HepG2 (cell line): ENCODE measurements around the gene PLAA. TPM values are rescaled to one million over a fixed set of nuclear protein-coding genes. Genes with fewer than 3 reads are reported as not detected.
A peak's percentile ranks its signal among the peaks of the same experiment; 100 is the strongest.

ENCODE experiments used
- BRCA1 ChIP-seq: sonication (generic); formaldehyde crosslinking; IDR thresholded peaks from 2 replicates; pipeline ENCODE4 v1.4.0; 2020; ENCODE audit warnings: missing genetic modification reagents
- CHD2 ChIP-seq: IDR thresholded peaks from 2 replicates; pipeline ENCODE4 v1.6.1; 2011; ENCODE audit warnings: low read depth, low read length, improper control_type of control experiment
- HNRNPLL ChIP-seq: fragments of 200-400 bp; formaldehyde crosslinking; IDR thresholded peaks from 2 replicates; pipeline ENCODE4 v1.6.1; 2017; ENCODE audit warnings: mild to moderate bottlenecking, low read depth, low read length; ENCODE audit not compliant: poor library complexity, severe bottlenecking
- KLF6 ChIP-seq: IDR thresholded peaks from 2 replicates; pipeline ENCODE4 v1.8.0; 2016; ENCODE audit warnings: missing biosample characterization, missing genetic modification reagents
- MAFG ChIP-seq: sonication (generic); formaldehyde crosslinking; IDR thresholded peaks from 2 replicates; pipeline ENCODE4 v1.5.1; 2020; ENCODE audit warnings: mild to moderate bottlenecking, missing genetic modification reagents
- ZNF569 ChIP-seq: sonication (generic); formaldehyde crosslinking; IDR thresholded peaks from 2 replicates; pipeline ENCODE4 v1.5.0; 2020; ENCODE audit warnings: mild to moderate bottlenecking, missing genetic modification reagents, moderate library complexity, borderline replicate concordance
- polyA plus RNA-seq, 8 experiments: library from polyadenylated mRNA; depleted of rRNA in 3 of 8; stranded (reverse) in 7 of 8; unstranded in 1 of 8; fragments of >200 nt; fragmentation: Illumina TruSeq in 4 of 8; extraction: Trizol in 4 of 8; gene quantifications; 2 replicates each; pipeline versions ENCODE4 v1.2.1 to v1.2.3, GENCODE V29; 2011 to 2016; ENCODE audit warnings: low read depth in 4 of 8, missing spikeins in 1 of 8, mixed read lengths in 1 of 8; ENCODE audit not compliant: insufficient read depth in 1 of 8
- total RNA-seq, 5 experiments: library from RNA; depleted of rRNA; stranded (reverse); fragments of >200 nt; fragmentation: Illumina TruSeq; extraction: Trizol; gene quantifications; 2 replicates each; pipeline ENCODE4 v1.2.3, GENCODE V29; 2016; ENCODE audit warnings: low read depth in 1 of 5
- TF ChIP-seq, protein P1 (sequence below): sonication (generic); formaldehyde crosslinking; IDR thresholded peaks from 2 replicates; pipeline ENCODE4 v1.4.0; 2020; ENCODE audit warnings: missing genetic modification reagents, borderline replicate concordance
- TF ChIP-seq, protein P2 (sequence below): sonication (generic); formaldehyde crosslinking; IDR thresholded peaks from one replicate; pipeline ENCODE4 v1.5.1; 2020; ENCODE audit warnings: mild to moderate bottlenecking, missing genetic modification reagents; ENCODE audit errors: not compliant biosample characterization
- TF ChIP-seq, protein P3 (sequence below): sonication (generic); IDR thresholded peaks from 2 replicates; pipeline ENCODE4 v1.6.1; 2016; ENCODE audit warnings: low read depth, borderline replicate concordance
- TF ChIP-seq, protein P4 (sequence below): IDR thresholded peaks from 2 replicates; pipeline ENCODE4 v1.6.1; 2016; ENCODE audit warnings: mild to moderate bottlenecking

The PLAA gene
- total and polyA plus RNA-seq, 2 of the 13 experiments (the other 11 are each of a cell fraction or from before 2014, with no cell fraction given) = 5.8 to 22.9 TPM

DNA sequence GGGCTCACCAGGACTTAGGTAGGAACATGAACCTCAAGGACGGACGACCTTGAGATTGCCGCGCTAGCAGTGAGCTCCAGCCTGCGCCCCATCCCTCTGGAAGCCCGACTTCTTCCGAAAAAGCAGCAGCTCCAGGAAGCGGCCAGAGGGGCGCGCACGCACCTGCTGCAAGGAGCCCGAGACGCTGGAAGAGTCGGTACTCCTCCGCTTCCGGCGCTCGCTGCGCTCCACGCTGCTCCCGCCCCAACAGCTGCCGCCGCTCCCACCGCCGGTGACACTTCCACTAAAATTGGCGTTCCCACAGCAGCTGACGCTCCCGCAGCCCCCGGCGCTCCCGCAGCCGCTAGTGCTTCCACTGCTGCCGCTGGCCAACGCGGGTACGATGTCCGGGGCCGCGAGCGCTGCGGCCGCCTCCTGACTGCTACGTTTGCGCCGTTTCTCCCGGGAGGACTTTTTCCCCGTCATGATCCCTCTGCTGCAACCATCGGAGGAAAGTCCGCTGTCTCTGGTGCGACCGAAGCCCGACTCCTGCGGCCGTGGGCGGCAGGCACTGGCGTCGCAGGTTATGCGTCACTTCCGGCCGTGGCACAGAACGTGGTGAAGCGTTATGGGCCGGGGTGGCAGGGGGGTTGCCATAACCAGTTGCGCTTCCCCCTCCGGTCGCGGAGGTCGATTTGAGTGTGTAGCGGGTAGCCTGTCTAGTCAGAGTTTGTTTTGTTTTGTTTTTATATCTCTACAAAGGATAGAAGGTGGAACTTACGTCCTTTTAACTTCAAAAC, 54.6 kb downstream of the PLAA start, which contains the start of gene CAAP1 (continued):
- TF ChIP-seq, protein P1, sequence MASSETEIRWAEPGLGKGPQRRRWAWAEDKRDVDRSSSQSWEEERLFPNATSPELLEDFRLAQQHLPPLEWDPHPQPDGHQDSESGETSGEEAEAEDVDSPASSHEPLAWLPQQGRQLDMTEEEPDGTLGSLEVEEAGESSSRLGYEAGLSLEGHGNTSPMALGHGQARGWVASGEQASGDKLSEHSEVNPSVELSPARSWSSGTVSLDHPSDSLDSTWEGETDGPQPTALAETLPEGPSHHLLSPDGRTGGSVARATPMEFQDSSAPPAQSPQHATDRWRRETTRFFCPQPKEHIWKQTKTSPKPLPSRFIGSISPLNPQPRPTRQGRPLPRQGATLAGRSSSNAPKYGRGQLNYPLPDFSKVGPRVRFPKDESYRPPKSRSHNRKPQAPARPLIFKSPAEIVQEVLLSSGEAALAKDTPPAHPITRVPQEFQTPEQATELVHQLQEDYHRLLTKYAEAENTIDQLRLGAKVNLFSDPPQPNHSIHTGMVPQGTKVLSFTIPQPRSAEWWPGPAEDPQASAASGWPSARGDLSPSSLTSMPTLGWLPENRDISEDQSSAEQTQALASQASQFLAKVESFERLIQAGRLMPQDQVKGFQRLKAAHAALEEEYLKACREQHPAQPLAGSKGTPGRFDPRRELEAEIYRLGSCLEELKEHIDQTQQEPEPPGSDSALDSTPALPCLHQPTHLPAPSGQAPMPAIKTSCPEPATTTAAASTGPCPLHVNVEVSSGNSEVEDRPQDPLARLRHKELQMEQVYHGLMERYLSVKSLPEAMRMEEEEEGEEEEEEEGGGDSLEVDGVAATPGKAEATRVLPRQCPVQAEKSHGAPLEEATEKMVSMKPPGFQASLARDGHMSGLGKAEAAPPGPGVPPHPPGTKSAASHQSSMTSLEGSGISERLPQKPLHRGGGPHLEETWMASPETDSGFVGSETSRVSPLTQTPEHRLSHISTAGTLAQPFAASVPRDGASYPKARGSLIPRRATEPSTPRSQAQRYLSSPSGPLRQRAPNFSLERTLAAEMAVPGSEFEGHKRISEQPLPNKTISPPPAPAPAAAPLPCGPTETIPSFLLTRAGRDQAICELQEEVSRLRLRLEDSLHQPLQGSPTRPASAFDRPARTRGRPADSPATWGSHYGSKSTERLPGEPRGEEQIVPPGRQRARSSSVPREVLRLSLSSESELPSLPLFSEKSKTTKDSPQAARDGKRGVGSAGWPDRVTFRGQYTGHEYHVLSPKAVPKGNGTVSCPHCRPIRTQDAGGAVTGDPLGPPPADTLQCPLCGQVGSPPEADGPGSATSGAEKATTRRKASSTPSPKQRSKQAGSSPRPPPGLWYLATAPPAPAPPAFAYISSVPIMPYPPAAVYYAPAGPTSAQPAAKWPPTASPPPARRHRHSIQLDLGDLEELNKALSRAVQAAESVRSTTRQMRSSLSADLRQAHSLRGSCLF (CRISPR knock-in tag) = no peak
- TF ChIP-seq, protein P2, sequence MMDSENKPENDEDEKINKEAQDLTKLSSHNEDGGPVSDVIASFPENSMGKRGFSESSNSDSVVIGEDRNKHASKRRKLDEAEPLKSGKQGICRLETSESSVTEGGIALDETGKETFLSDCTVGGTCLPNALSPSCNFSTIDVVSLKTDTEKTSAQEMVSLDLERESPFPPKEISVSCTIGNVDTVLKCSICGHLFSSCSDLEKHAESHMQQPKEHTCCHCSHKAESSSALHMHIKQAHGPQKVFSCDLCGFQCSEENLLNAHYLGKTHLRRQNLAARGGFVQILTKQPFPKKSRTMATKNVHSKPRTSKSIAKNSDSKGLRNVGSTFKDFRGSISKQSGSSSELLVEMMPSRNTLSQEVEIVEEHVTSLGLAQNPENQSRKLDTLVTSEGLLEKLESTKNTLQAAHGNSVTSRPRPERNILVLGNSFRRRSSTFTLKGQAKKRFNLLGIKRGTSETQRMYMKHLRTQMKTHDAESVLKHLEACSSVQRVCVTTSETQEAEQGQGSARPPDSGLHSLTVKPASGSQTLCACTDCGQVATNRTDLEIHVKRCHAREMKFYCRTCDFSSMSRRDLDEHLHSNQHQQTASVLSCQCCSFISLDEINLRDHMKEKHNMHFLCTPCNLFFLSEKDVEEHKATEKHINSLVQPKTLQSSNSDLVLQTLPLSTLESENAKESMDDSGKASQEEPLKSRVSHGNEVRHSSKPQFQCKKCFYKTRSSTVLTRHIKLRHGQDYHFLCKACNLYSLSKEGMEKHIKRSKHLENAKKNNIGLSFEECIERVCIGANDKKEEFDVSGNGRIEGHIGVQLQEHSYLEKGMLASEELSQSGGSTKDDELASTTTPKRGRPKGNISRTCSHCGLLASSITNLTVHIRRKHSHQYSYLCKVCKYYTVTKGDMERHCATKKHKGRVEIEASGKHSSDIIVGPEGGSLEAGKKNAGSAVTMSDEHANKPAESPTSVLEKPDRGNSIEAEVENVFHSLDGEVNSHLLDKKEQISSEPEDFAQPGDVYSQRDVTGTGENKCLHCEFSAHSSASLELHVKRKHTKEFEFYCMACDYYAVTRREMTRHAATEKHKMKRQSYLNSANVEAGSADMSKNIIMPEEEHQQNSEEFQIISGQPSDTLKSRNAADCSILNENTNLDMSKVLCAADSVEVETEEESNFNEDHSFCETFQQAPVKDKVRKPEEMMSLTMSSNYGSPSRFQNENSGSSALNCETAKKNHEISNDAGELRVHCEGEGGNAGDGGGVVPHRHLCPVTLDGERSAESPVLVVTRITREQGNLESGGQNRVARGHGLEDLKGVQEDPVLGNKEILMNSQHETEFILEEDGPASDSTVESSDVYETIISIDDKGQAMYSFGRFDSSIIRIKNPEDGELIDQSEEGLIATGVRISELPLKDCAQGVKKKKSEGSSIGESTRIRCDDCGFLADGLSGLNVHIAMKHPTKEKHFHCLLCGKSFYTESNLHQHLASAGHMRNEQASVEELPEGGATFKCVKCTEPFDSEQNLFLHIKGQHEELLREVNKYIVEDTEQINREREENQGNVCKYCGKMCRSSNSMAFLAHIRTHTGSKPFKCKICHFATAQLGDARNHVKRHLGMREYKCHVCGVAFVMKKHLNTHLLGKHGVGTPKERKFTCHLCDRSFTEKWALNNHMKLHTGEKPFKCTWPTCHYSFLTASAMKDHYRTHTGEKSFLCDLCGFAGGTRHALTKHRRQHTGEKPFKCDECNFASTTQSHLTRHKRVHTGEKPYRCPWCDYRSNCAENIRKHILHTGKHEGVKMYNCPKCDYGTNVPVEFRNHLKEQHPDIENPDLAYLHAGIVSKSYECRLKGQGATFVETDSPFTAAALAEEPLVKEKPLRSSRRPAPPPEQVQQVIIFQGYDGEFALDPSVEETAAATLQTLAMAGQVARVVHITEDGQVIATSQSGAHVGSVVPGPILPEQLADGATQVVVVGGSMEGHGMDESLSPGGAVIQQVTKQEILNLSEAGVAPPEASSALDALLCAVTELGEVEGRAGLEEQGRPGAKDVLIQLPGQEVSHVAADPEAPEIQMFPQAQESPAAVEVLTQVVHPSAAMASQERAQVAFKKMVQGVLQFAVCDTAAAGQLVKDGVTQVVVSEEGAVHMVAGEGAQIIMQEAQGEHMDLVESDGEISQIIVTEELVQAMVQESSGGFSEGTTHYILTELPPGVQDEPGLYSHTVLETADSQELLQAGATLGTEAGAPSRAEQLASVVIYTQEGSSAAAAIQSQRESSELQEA (CRISPR knock-in tag) = peak; percentile 71
- TF ChIP-seq MAFG = no peak
- TF ChIP-seq HNRNPLL = peak; percentile 99
- TF ChIP-seq ZNF569 = peak; percentile 42; the same call in 1 of the 2 replicates
- TF ChIP-seq, protein P3, sequence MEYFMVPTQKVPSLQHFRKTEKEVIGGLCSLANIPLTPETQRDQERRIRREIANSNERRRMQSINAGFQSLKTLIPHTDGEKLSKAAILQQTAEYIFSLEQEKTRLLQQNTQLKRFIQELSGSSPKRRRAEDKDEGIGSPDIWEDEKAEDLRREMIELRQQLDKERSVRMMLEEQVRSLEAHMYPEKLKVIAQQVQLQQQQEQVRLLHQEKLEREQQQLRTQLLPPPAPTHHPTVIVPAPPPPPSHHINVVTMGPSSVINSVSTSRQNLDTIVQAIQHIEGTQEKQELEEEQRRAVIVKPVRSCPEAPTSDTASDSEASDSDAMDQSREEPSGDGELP = peak; percentile 73
- 0 out of 2 replicates have a peak, but pooled peaks have one; percentile 47 for TF ChIP-seq CHD2
- peak; percentile 89 for TF ChIP-seq KLF6 (CRISPR knock-in tag)
- TF ChIP-seq, protein P4, sequence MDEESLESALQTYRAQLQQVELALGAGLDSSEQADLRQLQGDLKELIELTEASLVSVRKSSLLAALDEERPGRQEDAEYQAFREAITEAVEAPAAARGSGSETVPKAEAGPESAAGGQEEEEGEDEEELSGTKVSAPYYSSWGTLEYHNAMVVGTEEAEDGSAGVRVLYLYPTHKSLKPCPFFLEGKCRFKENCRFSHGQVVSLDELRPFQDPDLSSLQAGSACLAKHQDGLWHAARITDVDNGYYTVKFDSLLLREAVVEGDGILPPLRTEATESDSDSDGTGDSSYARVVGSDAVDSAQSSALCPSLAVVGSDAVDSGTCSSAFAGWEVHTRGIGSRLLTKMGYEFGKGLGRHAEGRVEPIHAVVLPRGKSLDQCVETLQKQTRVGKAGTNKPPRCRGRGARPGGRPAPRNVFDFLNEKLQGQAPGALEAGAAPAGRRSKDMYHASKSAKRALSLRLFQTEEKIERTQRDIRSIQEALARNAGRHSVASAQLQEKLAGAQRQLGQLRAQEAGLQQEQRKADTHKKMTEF (CRISPR knock-in tag) = peak; percentile 94
- no peak for TF ChIP-seq BRCA1 (CRISPR knock-in tag)
